ENCODE measurements around the gene ULK4.
"Not testable (repeated sequence)": the region's sequence is repeated elsewhere in the genome, so short reads cannot be mapped to it uniquely, and the experiment has no call there.

Gene ULK4

GRCh38 chr3:41295740-41296139 is 666.2 kb downstream of the ULK4 start:
- in situ Hi-C loops (cut with HindIII; ENCODE audit: low pct_ligation_motif_present, low pct_unique_long_range_greater_than_20kb, low sequenced_read_pairs) = no loop called here
- no peak for DNase-seq

- no peak for DNase-seq
- in situ Hi-C loops (cut with HindIII; ENCODE audit: low pct_ligation_motif_present, low pct_unique_long_range_greater_than_20kb, low sequenced_read_pairs) = no loop called here
Observed at GRCh38 chr3:41293169-41293681, 668.7 kb downstream of the ULK4 start.

GRCh38 chr3:41290736-41291135 is 671.2 kb downstream of the ULK4 start:
- no peak for DNase-seq
- in situ Hi-C loops (cut with HindIII; ENCODE audit: low pct_ligation_motif_present, low pct_unique_long_range_greater_than_20kb, low sequenced_read_pairs) = no loop called here

GRCh38 chr3:41290306-41290705 is 671.6 kb downstream of the ULK4 start:
- in situ Hi-C loops (cut with HindIII; ENCODE audit: low pct_ligation_motif_present, low pct_unique_long_range_greater_than_20kb, low sequenced_read_pairs) = no loop called here
- DNase-seq = no peak

- in situ Hi-C loops (cut with HindIII; ENCODE audit: low pct_ligation_motif_present, low pct_unique_long_range_greater_than_20kb, low sequenced_read_pairs) = no loop called here
- no peak for DNase-seq
Observed at GRCh38 chr3:41288785-41289184, 673.1 kb downstream of the ULK4 start.

- in situ Hi-C loops (cut with HindIII; ENCODE audit: low pct_ligation_motif_present, low pct_unique_long_range_greater_than_20kb, low sequenced_read_pairs) = no loop called here
- DNase-seq = no peak
Observed at GRCh38 chr3:41286305-41286704, 675.6 kb downstream of the ULK4 start.

- in situ Hi-C loops (cut with HindIII; ENCODE audit: low pct_ligation_motif_present, low pct_unique_long_range_greater_than_20kb, low sequenced_read_pairs) = not testable (repeated sequence)
Observed at GRCh38 chr3:41284934-41285333, 677.0 kb downstream of the ULK4 start.

GRCh38 chr3:41277790-41278465 is 684.0 kb downstream of the ULK4 start:
- DNase-seq = no peak
- in situ Hi-C loops (cut with HindIII; ENCODE audit: low pct_ligation_motif_present, low pct_unique_long_range_greater_than_20kb, low sequenced_read_pairs) = no loop called here

More at GRCh38 chr3:41284934-41285333, 677.0 kb downstream of the ULK4 start:
- not testable (repeated sequence) for DNase-seq

GRCh38 chr3:41276191-41276590 is 685.7 kb downstream of the ULK4 start:
- in situ Hi-C loops (cut with HindIII; ENCODE audit: low pct_ligation_motif_present, low pct_unique_long_range_greater_than_20kb, low sequenced_read_pairs) = no loop called here
- DNase-seq = no peak

- peak; percentile 49 for DNase-seq
- in situ Hi-C loops (cut with HindIII; ENCODE audit: low pct_ligation_motif_present, low pct_unique_long_range_greater_than_20kb, low sequenced_read_pairs) = no loop called here
Observed at GRCh38 chr3:41274944-41275668, 686.8 kb downstream of the ULK4 start.

- in situ Hi-C loops (cut with HindIII; ENCODE audit: low pct_ligation_motif_present, low pct_unique_long_range_greater_than_20kb, low sequenced_read_pairs) = no loop called here
Observed at GRCh38 chr3:41272667-41273066, 689.2 kb downstream of the ULK4 start.

GRCh38 chr3:41267975-41268640 is 693.8 kb downstream of the ULK4 start:
- in situ Hi-C loops (cut with HindIII; ENCODE audit: low pct_ligation_motif_present, low pct_unique_long_range_greater_than_20kb, low sequenced_read_pairs) = no loop called here
- DNase-seq = peak; percentile 70

More at GRCh38 chr3:41272667-41273066, 689.2 kb downstream of the ULK4 start:
- DNase-seq = no peak

GRCh38 chr3:41265823-41266273 is 696.1 kb downstream of the ULK4 start:
- in situ Hi-C loops (cut with HindIII; ENCODE audit: low pct_ligation_motif_present, low pct_unique_long_range_greater_than_20kb, low sequenced_read_pairs) = no loop called here
- DNase-seq = peak; percentile 45

GRCh38 chr3:41265011-41265545 is 696.8 kb downstream of the ULK4 start:
- in situ Hi-C loops (cut with HindIII; ENCODE audit: low pct_ligation_motif_present, low pct_unique_long_range_greater_than_20kb, low sequenced_read_pairs) = no loop called here
- no peak for DNase-seq

- in situ Hi-C loops (cut with HindIII; ENCODE audit: low pct_ligation_motif_present, low pct_unique_long_range_greater_than_20kb, low sequenced_read_pairs) = no loop called here
- DNase-seq = no peak
Observed at GRCh38 chr3:41260063-41260450, 701.8 kb downstream of the ULK4 start.

- in situ Hi-C loops (cut with HindIII; ENCODE audit: low pct_ligation_motif_present, low pct_unique_long_range_greater_than_20kb, low sequenced_read_pairs) = no loop called here
- no peak for DNase-seq
Observed at GRCh38 chr3:41259449-41260062, 702.3 kb downstream of the ULK4 start.

- DNase-seq = no peak
- in situ Hi-C loops (cut with HindIII; ENCODE audit: low pct_ligation_motif_present, low pct_unique_long_range_greater_than_20kb, low sequenced_read_pairs) = no loop called here
Observed at GRCh38 chr3:41258239-41258800, 703.6 kb downstream of the ULK4 start.

- in situ Hi-C loops (cut with HindIII; ENCODE audit: low pct_ligation_motif_present, low pct_unique_long_range_greater_than_20kb, low sequenced_read_pairs) = no loop called here
- DNase-seq = no peak
Observed at GRCh38 chr3:41251593-41251992, 710.3 kb downstream of the ULK4 start.

Data from ACHN (cell line).